ENCODE results near the gene CPTP.
A peak's percentile ranks its signal among the peaks of the same experiment; 100 is the strongest.
"Not testable (repeated sequence)": the region's sequence is repeated elsewhere in the genome, so short reads cannot be mapped to it uniquely, and the experiment has no call there.

CPTP gene

DNA sequence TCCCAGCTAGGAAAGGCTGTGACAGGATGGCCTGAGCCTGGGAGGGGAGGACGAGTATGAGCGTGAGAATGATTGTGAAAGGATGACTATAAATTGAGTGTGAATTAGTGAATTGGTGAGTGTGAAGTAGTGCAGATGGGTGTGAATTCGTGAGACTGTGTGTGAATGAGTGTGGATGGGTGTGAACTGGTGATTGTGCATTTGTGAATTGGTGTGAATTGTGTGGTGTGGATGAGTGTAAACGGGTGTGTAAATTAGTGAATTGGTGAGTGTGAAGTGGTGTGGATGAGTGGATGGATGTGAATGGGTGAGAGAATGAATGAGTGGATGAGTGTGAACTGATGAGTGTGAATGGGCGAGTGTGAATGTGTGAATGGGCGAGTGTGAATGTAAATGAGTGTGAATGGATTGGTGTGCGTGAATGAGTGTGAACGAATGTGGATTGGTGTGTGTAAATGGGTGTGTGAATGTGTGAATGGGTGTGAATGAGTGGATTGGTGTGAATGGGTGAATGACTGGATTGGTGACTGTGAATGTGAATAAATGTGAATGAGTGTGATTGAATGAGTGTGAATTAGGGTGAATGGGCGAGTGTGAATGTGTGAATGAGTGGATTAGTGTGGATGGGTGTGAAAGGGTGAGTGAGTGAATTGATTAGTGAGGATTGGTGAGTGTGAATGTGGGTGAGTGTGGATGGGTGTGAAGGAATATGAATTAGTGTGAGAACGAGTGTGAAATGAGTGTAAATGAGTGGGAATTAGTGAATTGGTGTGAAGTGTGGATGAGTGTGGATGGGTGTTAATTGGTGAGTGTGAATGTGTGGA lies 41.5 kb downstream of the CPTP start:
- no peak for DNase-seq (ENCODE audit: low read depth in 3 of 3)

DNA sequence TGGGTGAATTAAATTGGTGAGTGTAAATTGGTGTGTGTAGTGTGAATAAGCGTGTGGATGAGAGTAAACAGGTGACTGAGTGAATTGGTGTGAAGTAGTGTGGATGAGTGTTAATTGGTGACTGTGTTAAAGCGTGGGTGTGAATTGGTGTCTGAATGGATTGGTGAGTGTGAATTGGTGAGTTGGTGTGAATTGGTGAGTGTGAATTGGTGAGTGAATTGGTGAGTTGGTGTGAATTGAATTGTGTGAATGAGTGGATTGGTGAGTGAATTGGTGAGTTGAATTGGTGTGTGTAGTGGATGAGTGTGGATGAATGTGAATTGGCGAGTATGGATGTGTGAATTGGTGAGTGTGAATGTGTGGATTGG lies 42.1 kb downstream of the CPTP start:
- no peak for DNase-seq (ENCODE audit: low read depth in 3 of 3)

- no peak for DNase-seq (ENCODE audit: low read depth in 3 of 3)
These were observed 42.7 kb downstream of the CPTP start for GRCh38 chr1:1367315-1367714.

GRCh38 chr1:1370094-1370493 lies 45.5 kb downstream of the CPTP start:
- not testable (repeated sequence) for DNase-seq (ENCODE audit: low read depth in 3 of 3)

DNA sequence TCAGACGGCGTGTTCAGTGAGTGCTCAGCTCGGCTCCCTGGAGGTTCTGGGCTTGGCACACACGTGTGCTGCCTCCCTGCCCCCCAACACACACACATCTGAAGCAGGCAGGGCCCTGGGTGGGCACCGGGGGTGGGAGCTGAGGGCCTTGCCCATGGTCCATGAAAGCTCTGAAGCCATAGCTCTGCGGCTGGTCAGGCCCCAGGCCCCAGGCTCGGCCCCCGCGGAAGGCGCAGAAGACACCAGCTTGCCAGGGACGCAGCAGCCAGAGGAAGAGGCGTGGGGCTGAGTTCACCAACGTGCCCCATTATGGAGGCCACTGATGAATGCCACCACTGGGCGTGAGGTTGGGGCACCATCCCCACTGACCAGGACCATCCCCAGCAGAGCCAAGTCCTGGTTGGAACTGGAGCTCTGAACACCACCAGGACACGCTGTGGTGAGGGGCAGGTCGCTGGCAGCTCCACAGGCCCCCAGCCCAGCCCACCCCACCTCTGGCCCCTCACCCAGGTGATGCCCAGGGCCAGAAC lies 46.2 kb downstream of the CPTP start:
- no peak for DNase-seq (ENCODE audit: low read depth in 3 of 3)

DNA sequence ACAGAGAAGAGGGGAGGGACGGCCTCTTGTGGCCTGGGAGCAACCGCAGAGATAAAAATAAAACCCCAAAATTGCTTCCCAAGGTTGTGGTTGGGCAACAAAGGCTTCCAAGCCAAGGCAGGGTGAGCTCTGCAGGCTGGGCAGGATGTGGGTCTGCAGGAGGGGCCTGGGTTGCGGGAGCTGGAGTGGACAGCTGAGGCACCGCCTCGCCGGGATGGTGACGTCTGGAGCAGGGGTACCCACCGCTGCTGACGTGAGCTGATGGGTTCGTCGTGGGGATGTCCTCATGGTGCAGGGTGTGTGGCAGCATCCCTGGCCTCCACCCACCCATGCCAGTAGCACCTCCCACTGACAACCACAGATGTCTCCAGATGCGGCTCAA lies 46.8 kb downstream of the CPTP start:
- DNase-seq (ENCODE audit: low read depth in 3 of 3) = peak in 1 of 3 experiments; percentile 24

- peak; percentile 60 to 78 (median 61) for DNase-seq (ENCODE audit: low read depth in 3 of 3)
These were observed 47.4 kb downstream of the CPTP start for GRCh38 chr1:1371746-1372711.

GRCh38 chr1:1373051-1373814 lies 48.6 kb downstream of the CPTP start:
- DNase-seq (ENCODE audit: low read depth in 3 of 3) = no peak

DNA sequence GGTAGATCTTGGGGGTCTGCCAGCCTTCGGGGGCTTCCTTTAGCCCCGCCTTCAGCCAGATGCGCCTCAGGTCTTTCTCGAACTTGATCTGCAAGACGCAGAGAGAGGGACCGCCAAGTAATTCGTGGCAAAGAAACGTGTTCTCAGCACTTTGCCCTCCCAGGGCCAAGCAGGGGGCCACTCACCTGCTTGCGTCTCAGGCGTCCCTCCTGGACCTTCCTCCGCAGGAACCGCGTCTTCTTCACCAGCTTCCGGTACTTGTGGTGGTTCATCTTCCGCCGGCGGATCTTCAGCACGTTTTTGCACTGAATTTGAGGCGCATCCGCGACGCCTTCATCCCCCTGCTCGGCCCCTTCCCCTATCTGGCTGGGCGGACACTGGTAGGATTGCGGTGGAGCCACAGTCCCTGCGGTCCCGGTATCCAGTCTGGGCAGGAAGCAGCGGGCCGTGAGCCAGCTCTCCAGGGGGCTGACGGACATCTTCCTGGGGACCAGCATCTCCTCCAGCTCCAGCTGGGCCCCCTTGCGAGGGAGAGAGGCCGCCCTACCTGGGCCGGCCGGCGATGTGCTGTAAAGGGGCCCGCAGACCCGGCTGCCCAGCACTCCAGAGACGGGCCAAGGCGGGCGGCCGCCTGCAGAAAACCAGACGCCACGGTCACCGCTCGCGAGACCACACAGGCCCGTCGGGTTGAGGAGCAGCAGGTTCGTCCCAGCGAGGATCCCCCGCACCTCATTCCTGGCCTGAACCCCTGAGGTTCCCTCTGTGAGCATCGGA lies 49.4 kb downstream of the CPTP start:
- DNase-seq (ENCODE audit: low read depth in 3 of 3) = no peak

- DNase-seq (ENCODE audit: low read depth in 3 of 3) = no peak
These were observed 50.0 kb downstream of the CPTP start for GRCh38 chr1:1374589-1374928.

- DNase-seq (ENCODE audit: low read depth in 3 of 3) = peak; percentile 91 to 95 (median 93)
These were observed 50.5 kb downstream of the CPTP start, which contains the start of gene AURKAIP1 for GRCh38 chr1:1374929-1375662. AURKAIP1 (minus strand) TSS chr1:1375207; CDS start chr1:1374756, 451 bp downstream.

- no peak for DNase-seq (ENCODE audit: low read depth in 3 of 3)
These were observed 52.1 kb downstream of the CPTP start for GRCh38 chr1:1376551-1377226.

DNA sequence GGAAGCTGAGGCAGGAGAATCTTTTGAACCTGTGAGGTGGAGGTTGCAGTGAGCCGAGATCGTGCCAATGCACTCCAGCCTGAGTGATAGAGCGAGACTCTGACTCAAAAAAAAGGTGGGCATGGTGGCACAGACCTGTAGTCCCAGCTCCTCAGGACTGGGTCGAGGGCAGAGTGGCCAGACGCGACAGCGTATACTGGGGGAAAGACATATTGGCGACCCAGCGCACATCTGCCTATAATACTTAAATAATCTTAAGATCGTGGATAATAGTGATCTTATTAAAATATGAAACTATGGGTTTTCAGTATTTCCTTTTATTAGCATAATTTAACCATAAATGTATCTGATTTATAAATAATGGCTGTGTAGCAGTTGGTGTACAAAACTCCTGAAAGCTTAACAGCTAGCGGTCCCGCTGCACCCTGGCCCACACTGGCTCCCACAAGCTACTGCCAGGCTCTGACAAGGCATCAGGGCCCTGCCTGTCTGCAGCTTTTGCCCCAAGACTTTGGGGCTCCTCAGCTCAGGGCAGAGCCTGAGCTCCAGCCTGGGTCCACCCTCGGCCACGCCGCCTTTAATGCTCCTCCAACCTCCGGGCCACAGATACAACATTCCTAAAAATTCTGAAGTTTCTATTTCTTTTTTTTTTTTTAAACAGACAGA lies 53.1 kb downstream of the CPTP start:
- no peak for DNase-seq (ENCODE audit: low read depth in 3 of 3)
